ENCODE measurements around the gene GIGYF2.

- no peak for TF ChIP-seq CTCF (IDR thresholded peaks at IDR 0.05)
- TF ChIP-seq POLR2AphosphoS5 (IDR thresholded peaks at IDR 0.05): no peak
- TF ChIP-seq POLR2A (IDR thresholded peaks at IDR 0.05): no peak
Observed at GRCh38 chr2:232689152-232689910, 7.8 kb upstream of the GIGYF2 start.

All from transverse colon (tissue), 4 donors.